HepG2 (cell line): ENCODE results near the gene TSSK6. TPM values are rescaled to one million over a fixed set of nuclear protein-coding genes. Genes with fewer than 3 reads are reported as not detected.

ENCODE experiments used
- ATAC-seq: fragments of 200-7000 bp; cut with Tn5 transposase; 3 replicates; pipeline ENCODE4 v1.9.1; 2020; ENCODE audit warnings: mild to moderate bottlenecking, moderate library complexity
- BruUV-seq: library from RNA; stranded (reverse); fragments of 400-500 nt; replicated peaks from 2 replicates; lab custom pipeline; 2021; lab: Mats Ljungman, UMichigan
- CTCF ChIA-PET: fragments of 300-600 bp; formaldehyde crosslinking; extraction: SDS; loops from one replicate; lab custom pipeline; 2021; ENCODE audit warnings: low total read pairs, inconsistent platforms, low intra/inter-chr PET ratio; lab: Yijun Ruan, JAX
- POLR2A ChIA-PET: fragments of 350-600 bp; sonication (Branson Sonifier 250); formaldehyde crosslinking; loops from one replicate; lab custom pipeline; 2020; ENCODE audit warnings: antibody characterized with exemption, inconsistent platforms; lab: Yijun Ruan, JAX
- DNase-seq: peaks from one replicate; pipeline ENCODE4 v3.0.0-alpha.2; 2015; ENCODE audit warnings: low spot score
- FAIRE-seq: peaks from 3 replicates; lab custom pipeline; 2011; peaks lifted over from hg19 to GRCh38; lab: Jason Lieb, UNC
- H2AFZ ChIP-seq: one replicate; pipeline ENCODE4 v1.6.1; 2011; ENCODE audit warnings: low read length, inconsistent platforms
- H3K27ac ChIP-seq: fragments of 300-600 bp; 3 replicates; pipeline ENCODE4 v1.8.0; 2011; ENCODE audit warnings: mixed run types, mild to moderate bottlenecking, mixed read lengths, low read length, inconsistent platforms; ENCODE audit not compliant: insufficient read depth; ENCODE audit errors: extremely low read length
- H3K27me3 ChIP-seq, 2 experiments: fragments of 200-600 bp in 1 of 2; 2 replicates in 1 of 2; 3 replicates in 1 of 2; pipeline versions ENCODE4 v1.6.0 to v1.8.0; 2011; ENCODE audit warnings: low read length in 2 of 2, mild to moderate bottlenecking in 2 of 2, moderate library complexity in 2 of 2, inconsistent platforms in 1 of 2; ENCODE audit not compliant: insufficient read depth in 2 of 2, control insufficient read depth in 1 of 2
- H3K36me3 ChIP-seq, 2 experiments: fragments of 200-600 bp in 1 of 2; replicated peaks in 1 of 2; 2 replicates in 1 of 2; 3 replicates in 1 of 2; pipeline versions ENCODE4 v1.5.1 to v1.8.0; 2011; ENCODE audit warnings: low read length in 2 of 2, inconsistent platforms in 1 of 2; ENCODE audit not compliant: insufficient read depth in 2 of 2, control insufficient read depth in 1 of 2
- H3K4me1 ChIP-seq: 2 replicates; pipeline ENCODE4 v1.5.1; 2012; ENCODE audit warnings: low read length, inconsistent platforms; ENCODE audit not compliant: insufficient read depth
- H3K4me2 ChIP-seq: 2 replicates; pipeline ENCODE4 v1.6.0; 2011; ENCODE audit warnings: low read depth, low read length, inconsistent platforms
- H3K4me3 ChIP-seq, 3 experiments: fragments of 200-600 bp in 1 of 3; sonication (generic), shearing (Covaris generic) in 1 of 3; replicated peaks in 1 of 3; 2 replicates each; pipeline ENCODE4 v1.5.1; 2011 to 2016; ENCODE audit warnings: low read length in 3 of 3, inconsistent platforms in 2 of 3, low read depth in 2 of 3, mild to moderate bottlenecking in 2 of 3, control low read depth in 1 of 3, mixed read lengths in 1 of 3; ENCODE audit not compliant: insufficient read depth in 1 of 3
- H3K79me2 ChIP-seq: one replicate; pipeline ENCODE4 v1.6.1; 2011; ENCODE audit warnings: low read length, inconsistent platforms; ENCODE audit not compliant: insufficient read depth
- H3K9ac ChIP-seq: 2 replicates; pipeline ENCODE4 v1.6.0; 2011; ENCODE audit warnings: mild to moderate bottlenecking, low read depth, low read length, inconsistent platforms; ENCODE audit not compliant: insufficient read depth
- H3K9me3 ChIP-seq: 2 replicates; pipeline ENCODE4 v1.5.1; 2012; ENCODE audit warnings: mild to moderate bottlenecking, low read length
- H4K20me1 ChIP-seq: 2 replicates; pipeline ENCODE4 v1.6.0; 2011; ENCODE audit warnings: inconsistent platforms, mild to moderate bottlenecking, low read length, moderate library complexity; ENCODE audit not compliant: insufficient read depth
- AGO2 ChIP-seq: fragments of 200-400 bp; formaldehyde crosslinking; optimal IDR thresholded peaks from 2 replicates; pipeline ENCODE3; 2017; ENCODE audit warnings: mild to moderate bottlenecking, low read depth, low read length, moderate library complexity
- SOX13 ChIP-seq, 3 experiments: fragments of 450-650 bp in 1 of 3; sonication (generic) in 1 of 3; formaldehyde crosslinking in 1 of 3; IDR thresholded peaks in 2 of 3; conservative IDR thresholded peaks in 1 of 3; 2 replicates each; pipeline versions ENCODE4 v1.5.0 to v1.6.1; 2016 to 2020; ENCODE audit warnings: antibody characterized with exemption in 1 of 3, mild to moderate bottlenecking in 1 of 3, missing compliant biosample characterization in 1 of 3, missing genetic modification reagents in 1 of 3, moderate library complexity in 1 of 3
- ZBTB42 ChIP-seq: sonication (generic); formaldehyde crosslinking; IDR thresholded peaks from 2 replicates; pipeline ENCODE4 v1.5.0; 2020; ENCODE audit warnings: mild to moderate bottlenecking, missing genetic modification reagents
- ZNF264 ChIP-seq: sonication (generic); formaldehyde crosslinking; IDR thresholded peaks from 2 replicates; pipeline ENCODE4 v1.4.0; 2020; ENCODE audit warnings: missing genetic modification reagents
- WGBS: methylation state at CpG from one replicate; pipeline ENCODE4 v1.1.6; 2017; ENCODE audit warnings: low lambda C conversion rate; 5-methylcytosine and 5-hydroxymethylcytosine counted together
- in situ Hi-C: cut with HindIII; loops from 2 replicates; pipeline ENCODE4 v1.10.0; 2017; ENCODE audit warnings: low pct_unique_long_range_greater_than_20kb; ENCODE audit not compliant: extremely low pct_ligation_motif_present
- intact Hi-C: fragments of 100-400 bp; cut with micrococcal nuclease; formaldehyde crosslinking; loops from one replicate; pipeline ENCODE4 v1.10.0; 2022; ENCODE audit not compliant: unreplicated experiment
- polyA plus RNA-seq, 8 experiments: library from polyadenylated mRNA; depleted of rRNA in 3 of 8; stranded (reverse) in 7 of 8; unstranded in 1 of 8; fragments of >200 nt; fragmentation: Illumina TruSeq in 4 of 8; extraction: Trizol in 4 of 8; gene quantifications; 2 replicates each; pipeline versions ENCODE4 v1.2.1 to v1.2.3, GENCODE V29; 2011 to 2016; ENCODE audit warnings: low read depth in 4 of 8, missing spikeins in 1 of 8, mixed read lengths in 1 of 8; ENCODE audit not compliant: insufficient read depth in 1 of 8
- total RNA-seq, 5 experiments: library from RNA; depleted of rRNA; stranded (reverse); fragments of >200 nt; fragmentation: Illumina TruSeq; extraction: Trizol; gene quantifications; 2 replicates each; pipeline ENCODE4 v1.2.3, GENCODE V29; 2016; ENCODE audit warnings: low read depth in 1 of 5
- TF ChIP-seq, protein P1 (sequence below): sonication (generic); formaldehyde crosslinking; IDR thresholded peaks from 2 replicates; pipeline ENCODE4 v1.4.0; 2020; ENCODE audit warnings: missing genetic modification reagents
- TF ChIP-seq, protein P2 (sequence below): sonication (generic); formaldehyde crosslinking; IDR thresholded peaks from 2 replicates; pipeline ENCODE4 v1.5.1; 2020; ENCODE audit warnings: mild to moderate bottlenecking, missing genetic modification reagents, moderate library complexity

Gene TSSK6
- total and polyA plus RNA-seq, 2 of the 13 experiments (the other 11 are each of a cell fraction or from before 2014, with no cell fraction given) = 0.71 to 1.2 TPM

DNA sequence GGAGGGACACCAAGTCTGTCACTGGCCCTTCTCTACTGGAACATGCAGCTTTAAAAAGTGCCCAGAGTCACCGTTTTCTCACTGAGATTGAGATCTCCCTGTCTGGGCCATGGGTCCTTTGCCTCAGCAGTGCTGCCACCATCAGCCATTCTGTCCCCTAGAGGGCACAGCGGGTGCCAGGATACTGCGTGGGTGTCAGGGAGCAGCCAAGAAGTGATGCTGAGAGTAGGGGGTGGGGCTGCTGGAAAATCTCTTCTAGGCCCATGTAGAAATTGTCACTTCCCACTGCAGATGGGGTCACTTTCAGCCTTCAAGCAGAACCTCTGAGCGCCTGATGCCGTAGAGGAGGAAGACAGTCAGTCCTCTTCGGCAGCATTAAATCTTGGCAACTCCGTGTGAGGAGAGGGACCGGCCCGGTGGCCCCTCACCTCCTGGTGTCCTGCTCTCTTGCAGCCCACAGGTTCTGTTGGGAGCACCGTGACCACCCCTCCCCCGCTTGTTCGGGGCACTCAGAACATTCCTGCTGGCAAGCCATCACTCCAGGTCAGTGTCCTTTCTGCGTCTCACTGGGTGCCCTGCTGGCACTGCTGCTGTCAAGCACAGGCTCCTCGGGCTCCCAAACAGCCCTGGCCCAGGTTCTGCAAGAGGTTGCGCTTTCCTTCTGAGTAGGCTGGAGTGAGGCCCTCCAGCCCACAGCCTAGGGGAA, 21.4 kb downstream of the TSSK6 start:
- intact Hi-C loops (no loop called here), in situ Hi-C loops (loop anchor here (5.0 kb wide), 1 partner anchor 127 kb away; no protein-coding TSS in a partner anchor)
- no peak for TF ChIP-seq SOX13 (IDR thresholded peaks at IDR 0.05)
- TF ChIP-seq SOX13 (CRISPR knock-in tag; conservative IDR thresholded peaks at IDR 0.05 in 1 of 2, IDR thresholded peaks at IDR 0.05 in 1 of 2) = no peak
- no peak for TF ChIP-seq ZBTB42 (CRISPR knock-in tag)
- no peak overlapping the region for H2AFZ ChIP-seq
- no peak overlapping the region for H3K4me3 ChIP-seq
- no peak for DNase-seq
- peaks cover 30 to 67% of the 10 kb centered on the region in 2 experiments; a peak in 4 of 5 replicates for H3K36me3 ChIP-seq
- no peaks in the 10 kb centered on the region for H3K9me3 ChIP-seq
- H3K27me3 ChIP-seq = no peaks in the 10 kb centered on the region; a peak in 1 of 5 replicates
- H3K4me1 ChIP-seq = peaks cover 17% of the 10 kb centered on the region
- FAIRE-seq = no peak
- CTCF ChIA-PET = no interaction called here
- no TSS peak for BruUV-seq
- H3K4me2 ChIP-seq = no peak overlapping the region
- ATAC-seq = no peak
- H3K9ac ChIP-seq = no peak overlapping the region
- peaks cover 3% of the 10 kb centered on the region for H3K79me2 ChIP-seq
- H4K20me1 ChIP-seq = no peaks in the 10 kb centered on the region
- WGBS = 86% methylated on average over 5 of the region's 15 CpGs
- H3K27ac ChIP-seq = no peak overlapping the region
- POLR2A ChIA-PET = no interaction called here

DNA sequence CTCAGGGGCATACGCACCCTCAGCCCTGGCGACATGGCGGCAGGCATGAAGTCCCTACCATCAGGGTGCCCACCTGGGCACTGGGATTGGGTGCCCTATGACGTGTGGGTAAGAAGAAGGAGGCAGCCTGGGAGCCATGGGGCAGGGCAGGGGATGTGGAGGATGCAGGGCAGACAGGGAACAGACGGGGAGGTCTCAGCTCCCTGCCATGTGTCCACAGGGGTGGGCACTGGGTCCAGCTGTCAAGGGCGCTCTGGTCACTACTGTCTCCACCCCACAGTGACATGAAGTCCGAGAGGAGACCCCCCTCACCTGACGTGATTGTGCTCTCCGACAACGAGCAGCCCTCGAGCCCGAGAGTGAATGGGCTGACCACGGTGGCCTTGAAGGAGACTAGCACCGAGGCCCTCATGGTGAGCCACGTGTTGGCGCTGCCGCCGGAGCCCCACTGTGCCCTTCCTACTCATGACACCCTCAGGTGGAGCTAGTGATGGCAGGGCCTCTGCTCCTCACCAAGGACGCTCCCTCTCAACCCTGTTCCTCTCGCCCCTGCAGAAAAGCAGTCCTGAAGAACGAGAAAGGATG, 23.2 kb downstream of the TSSK6 start:
- H3K4me2 ChIP-seq = no peak overlapping the region
- no peak overlapping the region for H3K27ac ChIP-seq
- H3K9me3 ChIP-seq = no peaks in the 10 kb centered on the region
- DNase-seq (no peak), FAIRE-seq (no peak), ATAC-seq (no peak)
- H3K36me3 ChIP-seq = peaks cover 24 to 48% of the 10 kb centered on the region in 2 experiments; a peak in 4 of 5 replicates
- H3K9ac ChIP-seq = no peak overlapping the region
- ChIA-PET CTCF (no interaction called here), POLR2A (no interaction called here)
- H4K20me1 ChIP-seq = peaks cover under 1% of the 10 kb centered on the region; the same call in 1 of the 2 replicates
- no peaks in the 10 kb centered on the region; a peak in 1 of 5 replicates for H3K27me3 ChIP-seq
- no TSS peak for BruUV-seq
- intact Hi-C loops = no loop called here
- no peak overlapping the region for H2AFZ ChIP-seq
- in situ Hi-C loops = loop anchor here (5.0 kb wide), 1 partner anchor 125 kb away; no protein-coding TSS in a partner anchor
- 95% methylated on average over 11 of the region's 21 CpGs for WGBS
- no peak overlapping the region for H3K4me3 ChIP-seq
- peaks cover 6% of the 10 kb centered on the region for H3K79me2 ChIP-seq
- peaks cover 36% of the 10 kb centered on the region for H3K4me1 ChIP-seq
- TF ChIP-seq ZNF264 (CRISPR knock-in tag) = no peak
- TF ChIP-seq, protein P1, sequence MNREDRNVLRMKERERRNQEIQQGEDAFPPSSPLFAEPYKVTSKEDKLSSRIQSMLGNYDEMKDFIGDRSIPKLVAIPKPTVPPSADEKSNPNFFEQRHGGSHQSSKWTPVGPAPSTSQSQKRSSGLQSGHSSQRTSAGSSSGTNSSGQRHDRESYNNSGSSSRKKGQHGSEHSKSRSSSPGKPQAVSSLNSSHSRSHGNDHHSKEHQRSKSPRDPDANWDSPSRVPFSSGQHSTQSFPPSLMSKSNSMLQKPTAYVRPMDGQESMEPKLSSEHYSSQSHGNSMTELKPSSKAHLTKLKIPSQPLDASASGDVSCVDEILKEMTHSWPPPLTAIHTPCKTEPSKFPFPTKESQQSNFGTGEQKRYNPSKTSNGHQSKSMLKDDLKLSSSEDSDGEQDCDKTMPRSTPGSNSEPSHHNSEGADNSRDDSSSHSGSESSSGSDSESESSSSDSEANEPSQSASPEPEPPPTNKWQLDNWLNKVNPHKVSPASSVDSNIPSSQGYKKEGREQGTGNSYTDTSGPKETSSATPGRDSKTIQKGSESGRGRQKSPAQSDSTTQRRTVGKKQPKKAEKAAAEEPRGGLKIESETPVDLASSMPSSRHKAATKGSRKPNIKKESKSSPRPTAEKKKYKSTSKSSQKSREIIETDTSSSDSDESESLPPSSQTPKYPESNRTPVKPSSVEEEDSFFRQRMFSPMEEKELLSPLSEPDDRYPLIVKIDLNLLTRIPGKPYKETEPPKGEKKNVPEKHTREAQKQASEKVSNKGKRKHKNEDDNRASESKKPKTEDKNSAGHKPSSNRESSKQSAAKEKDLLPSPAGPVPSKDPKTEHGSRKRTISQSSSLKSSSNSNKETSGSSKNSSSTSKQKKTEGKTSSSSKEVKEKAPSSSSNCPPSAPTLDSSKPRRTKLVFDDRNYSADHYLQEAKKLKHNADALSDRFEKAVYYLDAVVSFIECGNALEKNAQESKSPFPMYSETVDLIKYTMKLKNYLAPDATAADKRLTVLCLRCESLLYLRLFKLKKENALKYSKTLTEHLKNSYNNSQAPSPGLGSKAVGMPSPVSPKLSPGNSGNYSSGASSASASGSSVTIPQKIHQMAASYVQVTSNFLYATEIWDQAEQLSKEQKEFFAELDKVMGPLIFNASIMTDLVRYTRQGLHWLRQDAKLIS (CRISPR knock-in tag) = no peak
- TF ChIP-seq AGO2 = peak; percentile 38
- TF ChIP-seq, protein P2, sequence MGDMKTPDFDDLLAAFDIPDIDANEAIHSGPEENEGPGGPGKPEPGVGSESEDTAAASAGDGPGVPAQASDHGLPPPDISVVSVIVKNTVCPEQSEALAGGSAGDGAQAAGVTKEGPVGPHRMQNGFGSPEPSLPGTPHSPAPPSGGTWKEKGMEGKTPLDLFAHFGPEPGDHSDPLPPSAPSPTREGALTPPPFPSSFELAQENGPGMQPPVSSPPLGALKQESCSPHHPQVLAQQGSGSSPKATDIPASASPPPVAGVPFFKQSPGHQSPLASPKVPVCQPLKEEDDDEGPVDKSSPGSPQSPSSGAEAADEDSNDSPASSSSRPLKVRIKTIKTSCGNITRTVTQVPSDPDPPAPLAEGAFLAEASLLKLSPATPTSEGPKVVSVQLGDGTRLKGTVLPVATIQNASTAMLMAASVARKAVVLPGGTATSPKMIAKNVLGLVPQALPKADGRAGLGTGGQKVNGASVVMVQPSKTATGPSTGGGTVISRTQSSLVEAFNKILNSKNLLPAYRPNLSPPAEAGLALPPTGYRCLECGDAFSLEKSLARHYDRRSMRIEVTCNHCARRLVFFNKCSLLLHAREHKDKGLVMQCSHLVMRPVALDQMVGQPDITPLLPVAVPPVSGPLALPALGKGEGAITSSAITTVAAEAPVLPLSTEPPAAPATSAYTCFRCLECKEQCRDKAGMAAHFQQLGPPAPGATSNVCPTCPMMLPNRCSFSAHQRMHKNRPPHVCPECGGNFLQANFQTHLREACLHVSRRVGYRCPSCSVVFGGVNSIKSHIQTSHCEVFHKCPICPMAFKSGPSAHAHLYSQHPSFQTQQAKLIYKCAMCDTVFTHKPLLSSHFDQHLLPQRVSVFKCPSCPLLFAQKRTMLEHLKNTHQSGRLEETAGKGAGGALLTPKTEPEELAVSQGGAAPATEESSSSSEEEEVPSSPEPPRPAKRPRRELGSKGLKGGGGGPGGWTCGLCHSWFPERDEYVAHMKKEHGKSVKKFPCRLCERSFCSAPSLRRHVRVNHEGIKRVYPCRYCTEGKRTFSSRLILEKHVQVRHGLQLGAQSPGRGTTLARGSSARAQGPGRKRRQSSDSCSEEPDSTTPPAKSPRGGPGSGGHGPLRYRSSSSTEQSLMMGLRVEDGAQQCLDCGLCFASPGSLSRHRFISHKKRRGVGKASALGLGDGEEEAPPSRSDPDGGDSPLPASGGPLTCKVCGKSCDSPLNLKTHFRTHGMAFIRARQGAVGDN (CRISPR knock-in tag) = 0 out of 2 replicates have a peak, but pooled peaks have one; percentile 10
